Measurements from ENCODE around the gene CHN2.

CHN2 gene

DNA sequence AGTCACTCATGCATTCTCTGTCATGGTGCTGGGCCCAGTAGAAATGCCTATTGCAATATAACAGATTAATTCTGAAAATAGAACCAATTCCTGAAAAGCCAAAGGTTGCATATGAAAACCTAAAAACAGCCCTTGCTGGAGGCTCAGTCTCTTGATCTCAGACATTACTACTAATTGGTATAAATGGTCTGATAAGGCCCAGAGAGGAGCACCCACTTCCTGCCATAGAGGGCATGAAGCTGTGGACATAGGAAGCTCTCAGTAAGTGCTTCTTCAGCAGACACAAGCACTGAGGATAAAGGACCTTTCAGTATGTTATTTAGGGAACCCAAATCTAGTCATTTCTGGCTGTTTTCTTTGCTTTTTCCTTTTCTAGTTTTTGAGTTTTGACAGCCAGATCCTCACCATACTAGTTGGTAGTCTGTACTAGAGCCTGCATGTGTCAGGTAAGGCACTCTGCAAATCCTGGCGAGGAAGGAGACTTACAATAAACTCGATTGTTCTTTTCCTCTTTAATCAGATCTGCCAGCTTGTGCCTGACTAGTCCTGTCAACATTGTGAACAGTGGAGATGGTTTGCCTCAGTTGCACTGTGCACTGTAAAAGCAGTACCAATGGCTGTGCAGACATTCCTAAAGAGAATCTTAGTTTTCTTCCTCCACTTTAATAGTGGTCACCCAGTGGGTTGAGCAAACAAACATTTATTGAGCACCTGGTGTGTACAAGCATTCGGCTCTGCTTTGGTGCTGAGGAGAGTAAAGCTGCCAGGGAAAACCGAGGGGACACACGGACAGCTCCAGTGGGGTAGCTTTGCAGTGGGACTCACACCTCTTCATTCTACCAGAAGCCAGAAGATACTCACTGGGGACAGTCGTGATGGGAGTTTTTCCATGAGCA lies 140.9 kb downstream of the CHN2 start:
- TF ChIP-seq, protein P1, sequence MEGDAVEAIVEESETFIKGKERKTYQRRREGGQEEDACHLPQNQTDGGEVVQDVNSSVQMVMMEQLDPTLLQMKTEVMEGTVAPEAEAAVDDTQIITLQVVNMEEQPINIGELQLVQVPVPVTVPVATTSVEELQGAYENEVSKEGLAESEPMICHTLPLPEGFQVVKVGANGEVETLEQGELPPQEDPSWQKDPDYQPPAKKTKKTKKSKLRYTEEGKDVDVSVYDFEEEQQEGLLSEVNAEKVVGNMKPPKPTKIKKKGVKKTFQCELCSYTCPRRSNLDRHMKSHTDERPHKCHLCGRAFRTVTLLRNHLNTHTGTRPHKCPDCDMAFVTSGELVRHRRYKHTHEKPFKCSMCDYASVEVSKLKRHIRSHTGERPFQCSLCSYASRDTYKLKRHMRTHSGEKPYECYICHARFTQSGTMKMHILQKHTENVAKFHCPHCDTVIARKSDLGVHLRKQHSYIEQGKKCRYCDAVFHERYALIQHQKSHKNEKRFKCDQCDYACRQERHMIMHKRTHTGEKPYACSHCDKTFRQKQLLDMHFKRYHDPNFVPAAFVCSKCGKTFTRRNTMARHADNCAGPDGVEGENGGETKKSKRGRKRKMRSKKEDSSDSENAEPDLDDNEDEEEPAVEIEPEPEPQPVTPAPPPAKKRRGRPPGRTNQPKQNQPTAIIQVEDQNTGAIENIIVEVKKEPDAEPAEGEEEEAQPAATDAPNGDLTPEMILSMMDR (IDR thresholded peaks at IDR 0.05), result no peak
- no peaks in the 10 kb centered on the region for H3K27me3 ChIP-seq (ENCODE audit: control insufficient read depth, insufficient read depth, low read length)
- H3K9ac ChIP-seq, result no peak overlapping the region
- no peaks in the 10 kb centered on the region for H3K36me3 ChIP-seq (ENCODE audit: control insufficient read depth, insufficient read depth, low read length)
- no peak overlapping the region for H2AFZ ChIP-seq
- H3K27ac ChIP-seq, result no peak overlapping the region
- H3K9me3 ChIP-seq (ENCODE audit: control insufficient read depth, low read length), result no peaks in the 10 kb centered on the region
- H3K4me1 ChIP-seq, result no peaks in the 10 kb centered on the region
- no peak overlapping the region for H3K4me3 ChIP-seq (ENCODE audit: low read depth, low read length)
- no peaks in the 10 kb centered on the region for H3K79me2 ChIP-seq
- H3K4me2 ChIP-seq (ENCODE audit: low read length), result no peak overlapping the region

DNA sequence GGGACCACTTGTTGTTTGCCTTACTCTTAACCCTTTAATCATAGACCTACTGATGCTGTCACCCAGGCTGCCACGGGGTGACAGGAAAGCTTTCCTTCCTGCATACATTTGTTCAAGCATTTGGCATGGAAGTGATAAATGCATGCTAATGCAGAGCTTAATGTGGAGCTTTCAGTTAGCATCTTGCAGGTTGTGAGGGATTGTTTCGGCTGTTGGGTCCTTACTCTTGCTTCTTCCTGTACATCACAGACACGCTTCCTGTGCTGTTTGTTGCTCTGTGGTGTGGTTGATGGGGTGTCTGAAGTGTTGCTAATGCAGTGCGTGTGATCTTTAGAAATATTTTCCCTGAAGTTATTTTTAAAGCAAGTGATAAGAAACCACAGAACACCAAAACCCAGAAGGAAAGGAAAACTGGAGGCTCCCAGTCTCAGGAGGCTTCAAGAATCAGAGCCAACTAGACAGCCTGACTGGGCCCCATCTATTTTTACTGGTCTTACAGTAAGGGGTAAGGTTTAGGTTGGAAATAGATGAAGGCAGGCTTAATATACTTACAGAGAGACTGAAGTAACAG lies 143.1 kb downstream of the CHN2 start:
- TF ChIP-seq, protein P1 (IDR thresholded peaks at IDR 0.05), result no peak
- no peak overlapping the region for H3K27ac ChIP-seq
- no peaks in the 10 kb centered on the region for H3K27me3 ChIP-seq (ENCODE audit: control insufficient read depth, insufficient read depth, low read length)
- H3K4me1 ChIP-seq, result no peaks in the 10 kb centered on the region
- H3K9me3 ChIP-seq (ENCODE audit: control insufficient read depth, low read length), result no peaks in the 10 kb centered on the region
- no peak overlapping the region for H3K4me3 ChIP-seq (ENCODE audit: low read depth, low read length)
- H2AFZ ChIP-seq, result no peak overlapping the region
- no peak overlapping the region for H3K9ac ChIP-seq
- H3K36me3 ChIP-seq (ENCODE audit: control insufficient read depth, insufficient read depth, low read length), result no peaks in the 10 kb centered on the region
- no peak overlapping the region for H3K4me2 ChIP-seq (ENCODE audit: low read length)
- no peaks in the 10 kb centered on the region for H3K79me2 ChIP-seq

DNA sequence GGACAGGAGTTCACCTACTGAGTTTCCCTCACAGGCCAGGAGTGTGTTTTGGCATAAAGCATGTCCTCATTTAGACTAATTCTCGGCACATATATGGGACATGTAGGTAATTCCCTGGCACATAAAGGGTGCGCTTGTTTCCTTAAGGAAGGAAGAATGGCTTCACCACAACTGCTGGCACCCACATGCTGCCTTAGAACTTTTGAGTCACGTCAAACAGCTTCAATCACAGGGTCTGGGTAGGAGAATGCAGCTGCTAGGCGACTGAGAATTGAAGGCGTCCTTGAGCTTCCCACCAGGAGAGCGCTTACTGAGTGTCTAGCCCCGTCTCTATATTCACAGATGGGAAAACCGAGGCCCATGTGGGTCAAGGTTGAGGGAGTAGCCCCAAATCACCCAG lies 146.1 kb downstream of the CHN2 start:
- H2AFZ ChIP-seq, result no peak overlapping the region
- H3K79me2 ChIP-seq, result no peaks in the 10 kb centered on the region
- no peak overlapping the region for H3K4me2 ChIP-seq (ENCODE audit: low read length)
- H3K4me3 ChIP-seq (ENCODE audit: low read depth, low read length), result no peak overlapping the region
- no peak overlapping the region for H3K27ac ChIP-seq
- no peaks in the 10 kb centered on the region for H3K4me1 ChIP-seq
- no peaks in the 10 kb centered on the region for H3K27me3 ChIP-seq (ENCODE audit: control insufficient read depth, insufficient read depth, low read length)
- H3K36me3 ChIP-seq (ENCODE audit: control insufficient read depth, insufficient read depth, low read length), result no peaks in the 10 kb centered on the region
- H3K9me3 ChIP-seq (ENCODE audit: control insufficient read depth, low read length), result no peaks in the 10 kb centered on the region
- TF ChIP-seq, protein P1 (IDR thresholded peaks at IDR 0.05), result no peak
- H3K9ac ChIP-seq, result no peak overlapping the region

DNA sequence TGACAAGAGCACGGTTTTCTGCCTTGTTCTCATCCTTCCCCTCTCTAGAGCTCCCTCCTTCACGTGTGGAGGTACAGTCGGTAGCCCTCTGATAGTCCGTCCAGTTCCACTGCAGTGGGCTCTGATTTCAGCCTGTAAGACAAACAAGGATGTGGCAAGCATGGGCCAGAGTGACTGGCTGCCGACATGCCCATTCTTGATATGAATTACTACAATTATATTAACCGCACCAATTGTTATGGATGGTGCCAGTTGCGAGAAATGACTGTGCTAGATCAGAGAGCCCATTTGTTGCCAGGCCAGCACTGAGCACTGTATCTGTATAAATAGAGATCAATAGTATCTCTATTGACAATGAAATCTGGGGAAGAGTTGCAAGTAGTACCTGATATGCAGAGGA lies 146.6 kb downstream of the CHN2 start:
- no peaks in the 10 kb centered on the region for H3K79me2 ChIP-seq
- H3K36me3 ChIP-seq (ENCODE audit: control insufficient read depth, insufficient read depth, low read length), result no peaks in the 10 kb centered on the region
- TF ChIP-seq, protein P1 (IDR thresholded peaks at IDR 0.05), result no peak
- no peaks in the 10 kb centered on the region for H3K27me3 ChIP-seq (ENCODE audit: control insufficient read depth, insufficient read depth, low read length)
- H2AFZ ChIP-seq, result no peak overlapping the region
- no peaks in the 10 kb centered on the region for H3K9me3 ChIP-seq (ENCODE audit: control insufficient read depth, low read length)
- no peak overlapping the region for H3K4me2 ChIP-seq (ENCODE audit: low read length)
- H3K27ac ChIP-seq, result no peak overlapping the region
- H3K4me3 ChIP-seq (ENCODE audit: low read depth, low read length), result no peak overlapping the region
- H3K4me1 ChIP-seq, result no peaks in the 10 kb centered on the region
- H3K9ac ChIP-seq, result no peak overlapping the region

Data from parathyroid adenoma (tissue), 2 donors.